Choroid plexus epithelial cell (primary cell): ENCODE data around the gene HYAL2.

Source experiments
- DNase-seq: peaks from one replicate; pipeline ENCODE4 v3.0.0-alpha.2; 2010; ENCODE audit warnings: low read depth
- H3K4me3 ChIP-seq: 2 replicates; pipeline ENCODE4 v1.5.1; 2011; ENCODE audit warnings: low read depth, mild to moderate bottlenecking, control low read depth, low read length, moderate library complexity
- CTCF ChIP-seq: conservative IDR thresholded peaks from 2 replicates; pipeline ENCODE4 v1.5.1; 2011; ENCODE audit warnings: low read depth, mild to moderate bottlenecking, control low read depth, inconsistent platforms, low read length, moderate library complexity

Gene HYAL2

GRCh38 chr3:50341996-50342650, 19.6 kb upstream of the HYAL2 start:
- no peak for DNase-seq
- TF ChIP-seq CTCF: no peak
- no peak overlapping the region for H3K4me3 ChIP-seq

DNA sequence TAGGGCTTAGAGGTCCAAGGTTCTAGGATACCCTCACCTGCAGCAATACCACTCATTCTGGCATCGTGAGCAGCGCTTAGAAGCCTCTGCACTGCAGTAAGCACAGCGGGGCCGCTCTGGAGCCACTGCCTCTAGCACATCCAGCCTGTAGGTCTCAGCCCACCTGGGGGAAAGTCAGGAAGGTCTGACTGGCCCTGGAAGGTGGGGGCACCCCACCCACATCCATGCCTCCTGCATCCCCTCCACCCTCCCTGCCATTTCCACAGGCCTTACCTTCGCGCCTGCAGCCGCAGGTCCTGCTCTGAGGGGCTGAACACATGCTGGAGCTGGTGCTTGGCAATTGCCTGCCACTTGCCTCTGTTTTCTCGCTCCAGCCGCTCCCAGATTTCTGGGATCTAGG, 19.0 kb upstream of the HYAL2 start:
- peak overlapping the region; percentile 65 for H3K4me3 ChIP-seq
- DNase-seq: no peak
- TF ChIP-seq CTCF: no peak

GRCh38 chr3:50340448-50341329, 18.1 kb upstream of the HYAL2 start, which contains the start of gene RASSF1:
TSS of gene RASSF1 (minus strand) at chr3:50340836. CDS start at chr3:50340805, 31 bp downstream.
- H3K4me3 ChIP-seq: peak within 1 kb of the TSS; percentile 65
- TF ChIP-seq CTCF: no peak
- DNase-seq: peak; percentile 65

DNA sequence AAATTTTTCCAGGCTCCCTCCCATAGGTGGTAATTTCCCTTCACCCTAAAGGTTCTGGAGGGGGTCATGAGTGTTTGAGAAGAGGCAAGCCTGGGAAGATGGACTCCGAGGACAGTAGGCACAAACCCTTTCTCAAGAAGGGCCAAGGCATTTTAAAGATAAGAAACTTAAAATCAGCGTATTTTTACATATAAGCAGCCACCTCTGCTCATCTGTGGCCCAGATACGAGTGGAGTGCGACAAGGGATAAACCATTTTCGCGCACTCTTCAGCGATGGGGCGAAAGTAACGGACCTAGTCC, 17.6 kb upstream of the HYAL2 start:
- no peak for TF ChIP-seq CTCF
- peak overlapping the region; percentile 65 for H3K4me3 ChIP-seq
- no peak for DNase-seq

- TF ChIP-seq CTCF: no peak
- peak; percentile 89 for DNase-seq
- peak overlapping the region; percentile 65 for H3K4me3 ChIP-seq
These were observed 17.1 kb upstream of the HYAL2 start for GRCh38 chr3:50339485-50340146.

GRCh38 chr3:50338965-50339364, 16.4 kb upstream of the HYAL2 start:
- H3K4me3 ChIP-seq: no peak overlapping the region
- TF ChIP-seq CTCF: no peak
- no peak for DNase-seq
